ENCODE measurements around the gene LMO4. TPM values are rescaled to one million over a fixed set of nuclear protein-coding genes. Genes with fewer than 3 reads are reported as not detected.

Gene LMO4
- total RNA-seq, 4 donors from 2014 or later, result 29.6 to 47.3 (median 35.8) TPM

- peaks cover 33 to 34% of the 10 kb centered on the region in 2 donors for H3K4me1 ChIP-seq
- no peaks in the 10 kb centered on the region for H3K27me3 ChIP-seq
- peak in 1 of 2 donors; percentile 1 for ATAC-seq
- TF ChIP-seq, protein P1, sequence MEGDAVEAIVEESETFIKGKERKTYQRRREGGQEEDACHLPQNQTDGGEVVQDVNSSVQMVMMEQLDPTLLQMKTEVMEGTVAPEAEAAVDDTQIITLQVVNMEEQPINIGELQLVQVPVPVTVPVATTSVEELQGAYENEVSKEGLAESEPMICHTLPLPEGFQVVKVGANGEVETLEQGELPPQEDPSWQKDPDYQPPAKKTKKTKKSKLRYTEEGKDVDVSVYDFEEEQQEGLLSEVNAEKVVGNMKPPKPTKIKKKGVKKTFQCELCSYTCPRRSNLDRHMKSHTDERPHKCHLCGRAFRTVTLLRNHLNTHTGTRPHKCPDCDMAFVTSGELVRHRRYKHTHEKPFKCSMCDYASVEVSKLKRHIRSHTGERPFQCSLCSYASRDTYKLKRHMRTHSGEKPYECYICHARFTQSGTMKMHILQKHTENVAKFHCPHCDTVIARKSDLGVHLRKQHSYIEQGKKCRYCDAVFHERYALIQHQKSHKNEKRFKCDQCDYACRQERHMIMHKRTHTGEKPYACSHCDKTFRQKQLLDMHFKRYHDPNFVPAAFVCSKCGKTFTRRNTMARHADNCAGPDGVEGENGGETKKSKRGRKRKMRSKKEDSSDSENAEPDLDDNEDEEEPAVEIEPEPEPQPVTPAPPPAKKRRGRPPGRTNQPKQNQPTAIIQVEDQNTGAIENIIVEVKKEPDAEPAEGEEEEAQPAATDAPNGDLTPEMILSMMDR (IDR thresholded peaks at IDR 0.05 in 4 of 5, conservative IDR thresholded peaks at IDR 0.05 in 1 of 5), result peak in 1 of 5 experiments; percentile 6
- TF ChIP-seq POLR2A (IDR thresholded peaks at IDR 0.05), result no peak
- H3K27ac ChIP-seq, result peak overlapping the region; percentile 88 to 99 (median 97)
- no peaks in the 10 kb centered on the region for H3K36me3 ChIP-seq
- no peaks in the 10 kb centered on the region for H3K9me3 ChIP-seq
- H3K4me3 ChIP-seq, result peak overlapping the region; percentile 70 to 97 (median 92)
- intact Hi-C loops (cut with DNase I; ENCODE audit: low total_unique reads) (loop anchor here (2.0 to 10.0 kb wide), 4 partner anchors 415 to 1355 kb away; partner anchors contain the start of genes HS2ST1, ODF2L, PKN2 and SELENOF), in situ Hi-C loops (cut with MboI; ENCODE audit: low sequenced_read_pairs in 4 of 4) (loop anchor here in 3 of 4 donors (10.0 to 25.0 kb wide), 4 partner anchors 417 to 1358 kb away; partner anchors contain the start of genes HS2ST1 (in 1 of the 3), PKN2 (in 1 of the 3), SELENOF (in 1 of the 3) and SH3GLB1 (in 1 of the 3))
- DNase-seq, result no peak
Observed at GRCh38 chr1:87329526-87330056, 911 bp downstream of the LMO4 start.

DNA sequence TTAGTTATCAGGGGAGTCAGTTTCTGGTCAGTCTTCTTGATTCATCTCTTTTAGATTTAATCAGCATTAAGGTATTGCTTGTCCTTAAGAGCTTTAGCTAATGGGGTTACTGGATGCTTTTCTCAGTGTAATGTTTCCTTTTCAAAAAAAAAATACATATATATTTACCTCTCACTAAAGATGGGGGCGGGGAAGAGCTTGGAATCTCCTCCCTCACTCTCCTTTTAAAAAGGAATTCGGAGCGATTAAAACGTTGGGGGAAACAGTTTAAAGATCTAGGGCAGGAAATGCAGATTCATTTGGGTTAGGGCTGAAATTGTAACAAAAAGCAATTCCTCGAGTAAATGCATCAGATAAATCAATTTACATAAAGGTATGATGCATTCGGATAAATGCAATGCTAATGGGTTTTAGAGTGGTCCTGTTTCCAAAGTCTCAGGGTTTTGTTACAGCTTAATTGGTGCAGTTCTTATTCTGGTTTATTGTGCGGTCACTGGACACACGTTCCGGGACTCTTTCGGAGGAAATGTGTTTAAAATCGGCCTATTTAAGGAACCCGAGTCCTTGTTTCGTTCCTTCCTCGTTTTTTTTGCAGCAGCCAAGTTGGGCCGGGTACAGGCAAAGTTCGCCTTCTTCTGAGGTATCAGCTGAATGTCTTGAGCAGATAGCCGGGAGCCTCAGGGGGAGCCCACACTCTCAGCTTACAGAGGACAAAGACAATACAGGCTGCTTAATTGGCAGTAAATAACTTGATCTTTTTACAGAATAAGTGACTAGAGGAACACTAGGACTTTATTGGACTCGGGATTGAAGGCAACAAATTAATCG is 1.6 kb downstream of the LMO4 start:
- Histone ChIP-seq H3K4me3 (peak overlapping the region; percentile 70 to 97 (median 92)), H3K36me3 (no peaks in the 10 kb centered on the region), H3K4me1 (peaks cover 33 to 35% of the 10 kb centered on the region in 2 donors), H3K9me3 (no peaks in the 10 kb centered on the region), H3K27me3 (no peaks in the 10 kb centered on the region), H3K27ac (peak overlapping the region; percentile 88 to 99 (median 97))
- no peak for DNase-seq
- intact Hi-C loops (cut with DNase I; ENCODE audit: low total_unique reads), result loop anchor here (10.0 kb wide), 1 partner anchor 625 kb away; the partner anchor contains the start of gene SH3GLB1
- in situ Hi-C loops (cut with MboI; ENCODE audit: low sequenced_read_pairs in 4 of 4), result loop anchor here in 1 of 4 donors (25.0 kb wide), 3 partner anchors 418 to 1357 kb away; partner anchors contain the start of genes HS2ST1, PKN2, SELENOF and SH3GLB1
- ATAC-seq, result no peak
- TF ChIP-seq, protein P1 (IDR thresholded peaks at IDR 0.05 in 4 of 5, conservative IDR thresholded peaks at IDR 0.05 in 1 of 5), result no peak
- no peak for TF ChIP-seq POLR2A (IDR thresholded peaks at IDR 0.05)

DNA sequence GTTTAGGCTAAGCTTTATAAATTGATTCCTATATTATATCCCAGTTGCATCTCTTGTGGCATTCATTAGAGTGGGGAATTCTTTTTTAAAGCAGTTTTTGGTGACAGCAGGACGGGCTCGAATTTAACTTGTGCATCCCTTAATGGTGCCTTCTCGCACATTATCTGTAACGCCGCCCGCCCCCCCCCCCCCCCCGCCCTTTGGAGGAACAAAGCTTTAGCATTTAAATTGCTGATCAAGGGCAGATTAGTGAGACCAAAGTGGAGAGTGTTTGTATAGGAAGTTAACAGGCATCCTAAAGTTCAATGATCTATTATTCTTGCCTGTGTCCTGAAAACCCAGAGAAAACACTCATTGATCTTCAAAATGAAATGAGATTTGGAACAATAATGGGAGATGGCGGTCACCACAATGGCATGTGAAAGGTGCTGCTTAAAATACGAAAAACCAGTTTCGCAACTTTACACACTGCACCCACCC is 2.2 kb downstream of the LMO4 start:
- no peak for TF ChIP-seq POLR2A (IDR thresholded peaks at IDR 0.05)
- TF ChIP-seq, protein P1 (IDR thresholded peaks at IDR 0.05 in 4 of 5, conservative IDR thresholded peaks at IDR 0.05 in 1 of 5), result no peak
- intact Hi-C loops (cut with DNase I; ENCODE audit: low total_unique reads) (loop anchor here (10.0 kb wide), 1 partner anchor 626 kb away; the partner anchor contains the start of gene SH3GLB1), in situ Hi-C loops (cut with MboI; ENCODE audit: low sequenced_read_pairs in 4 of 4) (loop anchor here in 1 of 4 donors (25.0 kb wide), 3 partner anchors 419 to 1356 kb away; partner anchors contain the start of genes HS2ST1, PKN2, SELENOF and SH3GLB1)

GRCh38 chr1:87331365-87332241 is 2.9 kb downstream of the LMO4 start:
- in situ Hi-C loops (cut with MboI; ENCODE audit: low sequenced_read_pairs in 4 of 4), result loop anchor here in 1 of 4 donors (25.0 kb wide), 3 partner anchors 419 to 1356 kb away; partner anchors contain the start of genes HS2ST1, PKN2, SELENOF and SH3GLB1
- intact Hi-C loops (cut with DNase I; ENCODE audit: low total_unique reads), result loop anchor here (10.0 kb wide), 1 partner anchor 627 kb away; the partner anchor contains the start of gene SH3GLB1
- Histone ChIP-seq H3K27ac (peak overlapping the region; percentile 88 to 99 (median 97)), H3K4me1 (peaks cover 39 to 41% of the 10 kb centered on the region in 2 donors), H3K4me3 (peak overlapping the region; percentile 70 to 97 (median 92)), H3K9me3 (no peaks in the 10 kb centered on the region), H3K36me3 (no peaks in the 10 kb centered on the region), H3K27me3 (no peaks in the 10 kb centered on the region)
- DNase-seq (peak; percentile 56 to 66), ATAC-seq (peak in 1 of 2 donors; percentile 4)
- TF ChIP-seq, protein P1 (IDR thresholded peaks at IDR 0.05 in 4 of 5, conservative IDR thresholded peaks at IDR 0.05 in 1 of 5), result peak in 1 of 5 experiments; percentile 29
- peak in 1 of 2 donors; percentile 57 for TF ChIP-seq POLR2A (IDR thresholded peaks at IDR 0.05)

More for the DNA sequence above, 2.2 kb downstream of the LMO4 start:
- ATAC-seq (no peak), DNase-seq (no peak)
- peaks cover 35 to 37% of the 10 kb centered on the region in 2 donors for H3K4me1 ChIP-seq
- peak overlapping the region; percentile 70 to 97 (median 92) for H3K4me3 ChIP-seq
- no peaks in the 10 kb centered on the region for H3K27me3 ChIP-seq
- H3K9me3 ChIP-seq, result no peaks in the 10 kb centered on the region
- H3K36me3 ChIP-seq, result no peaks in the 10 kb centered on the region
- peak overlapping the region; percentile 88 to 99 (median 97) for H3K27ac ChIP-seq

All from gastrocnemius medialis (tissue), 4 donors.